T47D (cell line): Measurements from ENCODE around the gene LILRA6.
"Not testable (repeated sequence)": the region's sequence is repeated elsewhere in the genome, so short reads cannot be mapped to it uniquely, and the experiment has no call there.

Source experiments
- DNase-seq, 2 experiments: peaks; one replicate each; pipeline versions ENCODE4 v3.0.0 to v3.0.0-alpha.2; 2011 to 2012; ENCODE audit warnings: low read depth in 1 of 2, low spot score in 1 of 2
- JUND ChIP-seq: IDR thresholded peaks from 2 replicates; pipeline ENCODE4 v1.6.1; 2012; ENCODE audit warnings: low read depth
- in situ Hi-C: cut with HindIII; loops from 2 replicates; pipeline ENCODE4 v1.10.0; 2016; ENCODE audit warnings: low sequenced_read_pairs, low pct_unique_long_range_greater_than_20kb

The LILRA6 gene

DNA sequence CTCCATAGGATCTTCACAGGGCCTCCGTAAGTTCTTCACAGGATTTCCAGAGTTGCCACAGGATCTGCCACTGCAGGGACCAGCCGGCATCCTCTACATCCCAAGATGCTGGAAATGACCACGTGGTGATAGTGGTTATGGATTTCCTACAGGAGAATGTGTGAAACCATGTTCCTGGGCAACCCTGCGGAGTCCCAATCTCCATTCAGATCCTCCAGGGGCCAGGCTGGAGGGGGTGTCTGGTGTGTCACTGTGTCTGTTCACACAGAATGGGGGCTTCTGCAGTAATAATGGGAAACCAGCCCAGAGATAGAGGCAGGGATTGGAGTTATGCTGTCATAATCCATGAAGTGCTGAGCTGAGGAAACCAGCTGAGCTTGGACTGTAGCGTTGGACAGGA lies 8.6 kb downstream of the LILRA6 start:
- no peak for DNase-seq
- in situ Hi-C loops, result no loop called here
- no peak for TF ChIP-seq JUND

DNA sequence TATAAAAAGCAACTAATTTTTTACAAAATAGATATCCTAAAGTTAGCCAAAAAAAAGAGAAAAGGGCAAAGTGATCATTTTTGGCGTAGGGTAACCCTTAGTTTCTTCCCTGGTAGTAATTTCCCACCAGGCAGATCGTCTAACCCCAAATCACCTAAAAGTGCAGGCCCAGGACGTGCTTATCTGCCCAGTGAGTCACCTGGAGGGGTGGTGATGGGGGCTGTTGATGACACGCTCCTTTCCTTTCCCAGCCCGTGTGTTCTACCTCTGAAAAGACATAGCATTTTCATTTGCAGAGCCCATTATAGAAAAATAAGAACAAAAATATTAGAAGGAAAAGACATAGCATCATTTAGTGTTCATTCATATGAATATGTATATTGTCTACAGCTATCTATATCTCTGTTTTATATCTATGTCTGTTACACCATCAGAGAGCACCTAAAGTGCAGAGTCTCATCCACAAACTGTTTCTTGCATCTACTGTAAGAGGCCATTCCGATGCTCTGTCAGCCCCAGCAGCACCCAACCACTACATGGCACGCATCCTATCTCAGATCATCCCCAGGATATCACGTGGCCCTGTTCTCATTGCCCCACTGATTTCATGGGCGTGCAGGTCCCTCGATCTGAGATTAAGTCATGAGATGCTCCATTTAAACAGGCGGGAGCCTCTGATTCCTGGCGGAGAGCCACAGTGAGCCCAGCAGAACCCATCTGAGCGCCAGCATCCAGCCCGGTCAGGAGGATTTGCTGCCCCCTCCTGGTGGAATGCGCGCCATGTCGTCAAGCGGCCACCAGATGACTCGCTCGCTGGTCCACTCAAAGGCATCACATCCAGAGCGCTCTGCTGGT lies 11.3 kb downstream of the LILRA6 start:
- in situ Hi-C loops, result no loop called here
- no peak for TF ChIP-seq JUND
- DNase-seq, result peak in 1 of 2 experiments; percentile 79

DNA sequence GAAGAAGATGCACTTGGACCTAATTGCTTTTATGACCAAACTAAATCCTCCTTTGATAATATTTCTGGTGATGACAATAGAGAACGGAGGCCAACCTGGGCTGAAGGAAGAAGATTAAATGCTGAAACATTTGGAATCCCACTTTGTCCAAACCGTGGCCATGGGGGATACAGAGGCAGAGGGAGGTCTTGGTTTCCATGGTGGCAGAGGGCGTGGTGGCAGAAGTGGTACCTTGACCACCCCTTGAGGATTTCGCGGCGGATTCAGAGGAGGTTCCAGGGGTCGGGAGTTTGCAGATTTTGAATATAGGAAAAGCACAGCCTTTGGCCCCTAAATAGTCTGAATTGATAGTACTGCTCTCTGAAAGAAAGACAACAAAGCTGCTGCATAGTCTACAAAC lies 12.6 kb downstream of the LILRA6 start:
- in situ Hi-C loops, result no loop called here
- no peak for TF ChIP-seq JUND
- no peak for DNase-seq

DNA sequence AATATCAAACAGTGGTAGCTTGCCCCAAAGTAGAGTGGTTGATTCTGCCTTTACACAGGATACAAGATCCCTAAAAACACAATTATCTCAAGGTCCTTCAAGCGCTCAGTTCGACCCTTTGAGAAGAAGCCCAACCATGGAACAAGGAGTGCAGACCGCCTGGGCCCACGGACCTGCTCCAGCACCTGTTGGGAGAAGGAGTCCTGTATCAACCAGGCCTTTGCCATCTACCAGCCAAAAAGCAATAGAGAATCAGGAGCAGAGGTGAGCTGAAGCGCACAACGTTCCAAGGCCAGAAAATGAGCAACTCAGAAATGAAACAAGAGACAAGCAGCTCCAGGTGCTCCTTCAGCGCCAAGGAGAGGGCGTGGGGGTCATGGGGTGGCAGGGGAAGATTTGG lies 13.4 kb downstream of the LILRA6 start:
- in situ Hi-C loops, result no loop called here
- TF ChIP-seq JUND, result no peak
- DNase-seq, result no peak

DNA sequence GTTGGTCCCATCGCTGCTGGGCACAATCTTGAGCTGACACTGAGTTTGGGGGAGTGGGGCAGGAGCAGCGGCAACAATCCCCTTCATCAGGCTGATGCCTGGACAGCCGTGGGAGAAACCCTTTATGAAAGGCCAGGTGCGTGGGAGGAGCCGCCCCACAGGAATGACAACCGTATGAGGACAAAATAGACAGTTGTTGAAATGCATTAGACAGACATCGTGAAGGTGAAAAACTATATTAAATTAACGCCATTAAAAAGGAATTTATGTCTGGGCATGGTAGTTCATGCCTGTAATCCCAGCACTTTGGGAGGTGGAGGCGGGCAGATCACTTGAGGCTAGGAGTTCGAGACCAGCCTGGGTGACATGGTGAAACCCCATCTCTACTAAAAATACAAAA lies 18.0 kb downstream of the LILRA6 start:
- in situ Hi-C loops, DNase-seq: not testable (repeated sequence)

DNA sequence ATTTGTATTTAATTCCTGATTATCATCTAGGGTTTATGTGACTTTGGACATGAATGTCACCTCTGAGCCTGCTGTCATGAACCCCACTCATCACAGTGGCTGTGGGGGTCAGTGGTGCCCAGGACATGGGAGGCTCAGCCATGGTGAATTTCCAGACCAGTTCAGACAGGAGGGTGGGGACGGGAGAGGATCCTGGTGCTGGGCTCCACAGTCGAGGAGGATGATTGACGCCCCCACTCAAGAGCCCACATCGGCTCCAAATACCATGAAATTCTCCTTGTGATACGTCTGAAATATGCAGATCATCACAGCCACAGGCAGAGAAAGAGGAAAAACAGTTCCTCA lies 18.7 kb downstream of the LILRA6 start:
- DNase-seq, in situ Hi-C loops: not testable (repeated sequence)

DNA sequence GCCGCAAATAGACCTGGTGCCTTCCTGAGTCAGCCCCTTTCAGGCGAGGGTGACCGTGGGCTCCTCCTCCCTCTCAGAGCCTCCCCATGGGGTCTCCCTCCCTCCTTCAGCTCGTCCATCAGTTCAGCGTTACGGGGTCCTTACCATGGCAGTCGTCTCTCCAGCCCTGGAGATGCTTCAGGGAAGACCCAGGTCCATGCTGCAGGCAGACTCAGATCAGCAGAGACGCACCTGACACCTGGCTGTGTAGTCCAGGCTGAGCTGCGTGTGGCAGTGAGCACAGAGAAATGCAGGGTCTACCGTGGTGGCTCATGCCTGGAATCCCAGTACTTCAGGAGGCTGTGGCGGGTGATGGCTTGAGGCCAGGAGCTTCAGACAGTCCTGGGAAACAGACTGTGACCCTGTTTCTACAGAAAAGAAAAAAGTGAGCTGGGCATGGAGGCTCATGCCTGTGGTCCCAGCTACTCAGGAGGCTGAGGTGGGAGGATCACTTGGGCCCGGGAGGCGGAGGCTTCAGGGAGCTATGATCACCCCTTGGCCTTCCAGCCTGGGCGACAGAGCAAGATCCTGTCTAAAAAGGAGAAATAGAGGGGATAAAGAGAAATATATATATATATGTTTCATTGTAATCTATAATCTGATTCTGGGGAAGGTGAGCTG lies 19.2 kb downstream of the LILRA6 start:
- DNase-seq, in situ Hi-C loops: not testable (repeated sequence)

DNA sequence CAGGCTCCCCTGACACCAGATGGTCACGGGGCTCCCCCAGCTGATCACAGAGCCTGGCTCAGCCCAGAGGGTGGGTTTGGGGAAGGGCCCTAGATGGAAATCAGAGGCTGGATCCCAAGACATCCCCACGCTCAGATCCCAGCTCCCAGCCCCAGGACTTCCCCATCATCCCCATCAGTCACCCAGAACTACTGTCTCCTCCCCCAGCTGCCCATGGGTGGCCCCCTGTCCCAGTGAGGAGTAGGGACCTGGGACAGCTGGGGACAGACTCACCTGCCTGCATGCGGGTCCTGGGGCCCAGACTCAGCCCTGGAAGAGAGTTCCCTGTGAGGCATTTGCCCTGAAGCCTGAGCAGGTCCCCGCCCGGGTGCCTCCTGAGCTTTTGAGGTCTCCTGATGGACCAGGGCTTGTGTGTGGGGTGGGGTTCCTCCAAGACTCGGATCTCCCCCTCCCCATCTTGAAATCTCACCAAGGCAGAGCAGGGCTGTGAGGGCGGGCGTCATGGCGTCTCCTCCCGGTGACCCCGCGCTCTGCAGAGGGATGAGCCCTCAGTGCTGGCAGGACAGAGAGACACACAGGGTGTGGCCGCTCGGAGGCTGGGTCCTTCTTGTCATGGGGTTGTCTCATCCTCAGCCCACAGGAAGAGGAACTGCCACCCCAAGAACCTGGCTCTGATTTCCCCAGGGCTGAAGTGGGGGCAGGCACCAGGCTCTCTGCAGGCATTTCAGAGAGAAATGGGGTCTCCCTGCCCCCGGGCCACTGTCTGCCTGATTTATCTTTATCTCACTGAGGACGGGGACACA lies 19.9 kb downstream of the LILRA6 start, which contains the start of gene LILRB3:
LILRB3 (minus strand) TSS at position 534 of the 803 bp plus-strand sequence; CDS start at position 503, 31 bp downstream.
- in situ Hi-C loops, DNase-seq: not testable (repeated sequence)

DNA sequence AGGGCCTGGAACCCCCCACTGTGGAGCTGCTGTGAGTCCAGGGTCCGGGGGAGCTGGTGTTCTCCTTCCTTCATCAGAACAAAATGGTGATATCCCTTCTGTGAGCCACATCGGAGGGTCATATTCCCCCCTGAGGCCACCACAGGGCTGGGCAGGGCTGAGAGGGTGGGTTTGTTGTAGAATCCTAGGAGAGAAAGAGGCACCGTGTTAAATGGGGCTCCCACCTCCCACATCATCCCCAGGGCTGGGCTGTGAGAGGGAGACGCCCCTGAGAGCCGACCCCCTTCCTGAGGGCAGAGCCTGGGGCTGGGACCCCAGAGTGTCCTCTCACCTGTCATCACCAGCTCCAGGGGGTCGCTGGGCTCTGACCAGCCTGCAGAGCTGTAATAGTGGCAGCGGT lies 20.6 kb downstream of the LILRA6 start:
- in situ Hi-C loops, DNase-seq: not testable (repeated sequence)

DNA sequence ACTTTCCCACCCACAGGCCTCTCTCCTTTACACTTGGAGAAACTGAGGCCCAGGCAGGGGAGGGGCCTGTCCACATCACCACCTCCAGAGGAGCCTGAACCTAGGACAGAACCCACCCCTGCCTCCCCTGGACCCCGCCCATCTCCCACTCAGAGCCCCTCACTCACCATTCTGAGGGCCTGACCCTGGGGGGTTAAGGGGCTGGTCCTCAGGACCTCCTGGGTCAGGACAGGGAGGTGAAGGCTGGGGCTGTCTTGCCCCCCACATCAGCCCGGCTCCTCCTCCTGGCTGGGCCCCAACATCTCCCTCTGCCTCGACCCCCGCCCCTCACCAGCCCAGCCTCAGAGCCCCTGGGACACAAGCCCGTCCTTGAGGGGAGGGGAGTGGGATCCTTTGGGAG lies 22.9 kb downstream of the LILRA6 start:
- DNase-seq, in situ Hi-C loops: not testable (repeated sequence)

DNA sequence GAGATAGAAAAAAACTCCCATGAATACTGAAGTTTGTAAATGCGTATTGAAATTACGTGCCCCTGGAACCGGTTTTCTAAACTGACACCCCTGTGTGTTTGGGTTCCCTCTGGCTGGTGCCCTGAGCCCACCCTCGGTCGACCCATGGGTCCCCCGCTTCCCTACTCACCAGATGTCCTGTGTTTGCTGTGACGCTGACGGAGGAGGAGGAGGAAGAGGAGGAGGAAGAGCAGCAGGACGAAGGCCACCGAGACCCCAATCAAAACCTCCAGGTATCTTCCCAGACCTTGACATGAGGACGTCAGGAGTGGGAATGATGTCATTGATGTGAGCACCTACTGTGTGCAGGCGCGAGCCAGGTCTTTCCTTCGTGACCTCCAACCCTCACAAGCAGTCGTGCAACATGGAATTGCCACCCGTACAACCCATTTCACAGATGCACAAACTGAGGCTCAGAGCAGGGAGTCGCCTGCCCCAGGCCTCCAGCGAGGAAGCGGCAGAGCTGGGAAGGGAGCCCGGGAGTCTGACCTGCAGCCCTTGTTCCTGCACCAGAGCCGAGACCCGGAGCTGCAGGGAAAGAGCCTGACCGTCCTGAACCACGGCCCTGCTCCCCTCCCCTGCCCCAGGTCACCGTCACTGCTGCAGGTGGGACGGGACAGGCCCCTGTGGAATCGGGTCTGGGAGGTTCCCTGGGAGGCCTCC lies 23.5 kb downstream of the LILRA6 start:
- in situ Hi-C loops, result no loop called here
- TF ChIP-seq JUND, result no peak
- DNase-seq, result no peak

DNA sequence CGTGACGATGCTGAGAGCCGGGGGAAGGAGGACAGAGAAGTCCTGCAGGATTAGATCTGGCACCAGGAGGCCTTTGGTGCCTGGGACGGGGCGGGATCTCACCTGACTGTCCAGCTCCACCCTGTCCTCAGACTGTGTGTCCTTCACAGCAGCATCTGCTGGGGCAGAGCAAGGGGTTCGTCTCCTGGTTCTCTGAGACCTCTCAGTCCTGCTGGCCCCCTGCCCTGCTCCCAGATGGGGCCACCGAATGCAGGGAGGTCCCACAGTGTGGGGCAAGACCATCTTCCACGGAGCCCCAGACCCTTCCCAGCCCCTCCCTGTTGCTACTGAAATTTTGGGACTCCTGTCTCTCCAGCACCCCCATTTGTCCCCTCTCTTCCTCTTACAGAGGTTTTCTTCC lies 24.3 kb downstream of the LILRA6 start:
- TF ChIP-seq JUND, result no peak
- DNase-seq, result no peak
- in situ Hi-C loops, result no loop called here

DNA sequence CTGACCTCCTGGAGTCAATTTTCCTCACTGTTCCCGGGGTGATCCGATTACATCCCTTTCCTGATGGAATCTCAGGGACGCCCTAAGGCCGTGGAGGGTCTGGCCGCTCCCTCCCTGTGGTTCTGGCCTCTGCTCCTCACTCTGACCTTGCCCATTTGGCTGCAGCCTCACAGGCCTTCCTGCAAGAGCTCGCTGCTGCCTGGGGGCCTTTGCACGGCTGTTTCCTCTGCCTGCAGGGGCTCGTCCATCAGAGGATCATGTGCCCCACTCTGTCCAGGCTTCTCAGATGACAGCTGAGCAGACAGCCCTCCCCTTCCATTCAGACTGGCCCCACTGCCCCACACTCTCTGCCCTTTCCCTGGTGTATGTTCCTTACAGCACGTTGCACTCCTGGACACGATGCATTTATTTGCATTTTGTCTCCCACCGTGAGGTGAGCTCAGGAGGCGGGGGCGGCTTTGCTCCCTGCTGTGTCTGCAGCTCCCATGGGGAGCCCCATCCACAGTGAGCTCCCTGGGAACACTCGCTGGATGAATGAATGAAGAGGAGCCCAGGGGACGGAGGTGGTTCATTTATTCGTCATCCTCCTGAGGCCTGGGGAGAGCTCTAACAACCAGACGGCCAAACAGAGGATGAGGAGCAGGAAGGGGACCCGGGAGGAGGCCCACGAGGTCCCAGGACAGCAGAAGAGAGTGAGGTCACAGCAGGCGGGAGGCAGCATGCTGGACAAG lies 24.9 kb downstream of the LILRA6 start:
- in situ Hi-C loops, DNase-seq: not testable (repeated sequence)
